GM18951 (cell line): ENCODE results near the gene CHMP2A.
A peak's percentile ranks its signal among the peaks of the same experiment; 100 is the strongest.

Experiments used
- POLR2A ChIP-seq: IDR thresholded peaks from 4 replicates; pipeline ENCODE4 v1.6.1; 2011; ENCODE audit warnings: mild to moderate bottlenecking; ENCODE audit not compliant: insufficient read length, insufficient read depth; ENCODE audit errors: extremely low read depth
- in situ Hi-C: fragments of 300-500 bp; cut with MboI; formaldehyde crosslinking; loops from one replicate; pipeline ENCODE4 v1.12.0; 2022; ENCODE audit warnings: low sequenced_read_pairs, mixed read lengths, inconsistent platforms; ENCODE audit not compliant: unreplicated experiment

Gene CHMP2A

GRCh38 chr19:58562122-58563033, 7.5 kb upstream of the CHMP2A start:
- TF ChIP-seq POLR2A = peak; percentile 50
- in situ Hi-C loops = no loop called here

- in situ Hi-C loops = no loop called here
- TF ChIP-seq POLR2A = no peak
These were observed 6.6 kb upstream of the CHMP2A start for GRCh38 chr19:58561373-58562121.

- in situ Hi-C loops = no loop called here
- no peak for TF ChIP-seq POLR2A
These were observed 6.0 kb upstream of the CHMP2A start for GRCh38 chr19:58560921-58561320.

GRCh38 chr19:58560007-58560887, 5.3 kb upstream of the CHMP2A start:
- in situ Hi-C loops = no loop called here
- no peak for TF ChIP-seq POLR2A

GRCh38 chr19:58559275-58560006, 4.5 kb upstream of the CHMP2A start:
- in situ Hi-C loops = no loop called here
- peak; percentile 74 for TF ChIP-seq POLR2A

GRCh38 chr19:58558623-58559274, 3.8 kb upstream of the CHMP2A start:
- TF ChIP-seq POLR2A = peak; percentile 69
- in situ Hi-C loops = no loop called here

- no peak for TF ChIP-seq POLR2A
- in situ Hi-C loops = no loop called here
These were observed 3.2 kb upstream of the CHMP2A start, which contains the start of gene UBE2M for GRCh38 chr19:58558066-58558622. TSS of gene UBE2M (minus strand) at chr19:58558611. CDS start at chr19:58558381, 230 bp downstream.

GRCh38 chr19:58557221-58558065, 2.5 kb upstream of the CHMP2A start:
- in situ Hi-C loops = no loop called here
- TF ChIP-seq POLR2A = no peak

GRCh38 chr19:58556622-58557220, 1.8 kb upstream of the CHMP2A start:
- TF ChIP-seq POLR2A = no peak
- in situ Hi-C loops = no loop called here

- in situ Hi-C loops = no loop called here
- TF ChIP-seq POLR2A = no peak
These were observed 1.2 kb upstream of the CHMP2A start for GRCh38 chr19:58555920-58556621.

- TF ChIP-seq POLR2A = no peak
These were observed 522 bp upstream of the CHMP2A start for GRCh38 chr19:58555369-58555885.

More at GRCh38 chr19:58555369-58555885, 522 bp upstream of the CHMP2A start:
- in situ Hi-C loops = no loop called here
